GM18517 (cell line): ENCODE measurements around the gene RPS6KA1.
A peak's percentile ranks its signal among the peaks of the same experiment; 100 is the strongest.
"Not testable (repeated sequence)": the region's sequence is repeated elsewhere in the genome, so short reads cannot be mapped to it uniquely, and the experiment has no call there.

Source experiments
- ATAC-seq: cut with Tn5 transposase; IDR thresholded peaks from one replicate; pipeline ENCODE4 v1.9.1; 2021; ENCODE audit warnings: mild to moderate bottlenecking, moderate library complexity; ENCODE audit not compliant: unreplicated experiment

Gene RPS6KA1

GRCh38 chr1:26529655-26530409 lies at the start of gene RPS6KA1:
TSS of gene RPS6KA1 (plus strand) at chr1:26529761. CDS start at chr1:26529921, 160 bp downstream.
- ATAC-seq, result peak; percentile 66

GRCh38 chr1:26482921-26483320 lies 46.6 kb upstream of the RPS6KA1 start:
- ATAC-seq, result no peak

GRCh38 chr1:26483980-26484379 lies 45.6 kb upstream of the RPS6KA1 start:
- no peak for ATAC-seq

- no peak for ATAC-seq
Observed at GRCh38 chr1:26490155-26490554, 39.4 kb upstream of the RPS6KA1 start.

GRCh38 chr1:26493267-26493666 lies 36.3 kb upstream of the RPS6KA1 start:
- no peak for ATAC-seq

GRCh38 chr1:26493938-26494337 lies 35.6 kb upstream of the RPS6KA1 start:
- no peak for ATAC-seq

- ATAC-seq, result no peak
Observed at GRCh38 chr1:26496861-26497260, 32.7 kb upstream of the RPS6KA1 start.

GRCh38 chr1:26498894-26499293 lies 30.7 kb upstream of the RPS6KA1 start:
- no peak for ATAC-seq

- peak; percentile 53 for ATAC-seq
Observed at GRCh38 chr1:26500488-26501175, 28.9 kb upstream of the RPS6KA1 start.

GRCh38 chr1:26510711-26511110 lies 18.9 kb upstream of the RPS6KA1 start:
- not testable (repeated sequence) for ATAC-seq

- ATAC-seq, result not testable (repeated sequence)
Observed at GRCh38 chr1:26515836-26516235, 13.7 kb upstream of the RPS6KA1 start.

GRCh38 chr1:26516987-26517765 lies 12.4 kb upstream of the RPS6KA1 start:
- no peak for ATAC-seq

- ATAC-seq, result no peak
Observed at GRCh38 chr1:26517766-26518049, 11.9 kb upstream of the RPS6KA1 start.

GRCh38 chr1:26518355-26518754 lies 11.2 kb upstream of the RPS6KA1 start:
- no peak for ATAC-seq

GRCh38 chr1:26520339-26520738 lies 9.2 kb upstream of the RPS6KA1 start:
- ATAC-seq, result no peak

GRCh38 chr1:26521669-26522030 lies 7.9 kb upstream of the RPS6KA1 start:
- no peak for ATAC-seq

- ATAC-seq, result no peak
Observed at GRCh38 chr1:26522073-26522472, 7.5 kb upstream of the RPS6KA1 start.

- ATAC-seq, result no peak
Observed at GRCh38 chr1:26524181-26524580, 5.4 kb upstream of the RPS6KA1 start.

- no peak for ATAC-seq
Observed at GRCh38 chr1:26526287-26526686, 3.3 kb upstream of the RPS6KA1 start.

GRCh38 chr1:26529405-26529654 lies 231 bp upstream of the RPS6KA1 start:
- ATAC-seq, result no peak

GRCh38 chr1:26530410-26530894 lies 891 bp downstream of the RPS6KA1 start:
- no peak for ATAC-seq
